Liver (tissue), 9 donors: ENCODE data around the gene ECE1. TPM values are rescaled to one million over a fixed set of nuclear protein-coding genes. Genes with fewer than 3 reads are reported as not detected.

Experiments used
- DNase-seq: peaks from one replicate; pipeline ENCODE4 v3.0.0-alpha.2; 2017; ENCODE audit warnings: low spot score
- H3K27ac ChIP-seq, 2 donors: one replicate each; pipeline ENCODE4 v1.7.0; 2013; ENCODE audit warnings: inconsistent platforms in 2 of 2, low read length in 2 of 2, control low read depth in 1 of 2, low read depth in 1 of 2, mild to moderate bottlenecking in 1 of 2
- H3K27me3 ChIP-seq, 4 donors: one replicate each; pipeline versions ENCODE4 v1.6.1 to v1.7.0; 2013; ENCODE audit warnings: low read length in 3 of 4, inconsistent platforms in 1 of 4, mild to moderate bottlenecking in 1 of 4, moderate library complexity in 1 of 4; ENCODE audit not compliant: control insufficient read depth in 4 of 4, insufficient read depth in 4 of 4
- H3K36me3 ChIP-seq, 4 donors: one replicate each; pipeline versions ENCODE4 v1.6.1 to v1.7.0; 2013; ENCODE audit warnings: low read length in 3 of 4, mild to moderate bottlenecking in 3 of 4, low read depth in 1 of 4, moderate library complexity in 1 of 4; ENCODE audit not compliant: control insufficient read depth in 4 of 4, insufficient read depth in 3 of 4
- H3K4me1 ChIP-seq, 4 donors: one replicate each; pipeline versions ENCODE4 v1.6.1 to v1.7.0; 2013; ENCODE audit warnings: low read length in 3 of 4, mild to moderate bottlenecking in 3 of 4, moderate library complexity in 1 of 4; ENCODE audit not compliant: control insufficient read depth in 4 of 4, insufficient read depth in 4 of 4
- H3K4me3 ChIP-seq, 3 donors: one replicate each; pipeline versions ENCODE4 v1.6.1 to v1.7.0; 2013; ENCODE audit warnings: low read length in 3 of 3, control low read depth in 1 of 3, low read depth in 1 of 3, mild to moderate bottlenecking in 1 of 3
- H3K9ac ChIP-seq, 2 donors: one replicate each; pipeline ENCODE4 v1.7.0; 2013; ENCODE audit warnings: low read length in 2 of 2, mild to moderate bottlenecking in 2 of 2, moderate library complexity in 2 of 2, control low read depth in 1 of 2, low read depth in 1 of 2
- H3K9me3 ChIP-seq, 4 donors: one replicate each; pipeline versions ENCODE4 v1.6.1 to v1.7.0; 2013; ENCODE audit warnings: low read length in 3 of 4; ENCODE audit not compliant: control insufficient read depth in 4 of 4
- EGR1 ChIP-seq, 2 donors: IDR thresholded peaks; 2 replicates each; pipeline ENCODE4 v1.6.1; 2016 to 2018; ENCODE audit warnings: antibody characterized with exemption in 2 of 2, low read depth in 2 of 2
- FOXA1 ChIP-seq: IDR thresholded peaks from 2 replicates; pipeline ENCODE4 v1.6.1; 2016; ENCODE audit warnings: antibody characterized with exemption
- FOXA2 ChIP-seq: IDR thresholded peaks from 2 replicates; pipeline ENCODE4 v1.6.1; 2016; ENCODE audit warnings: antibody characterized with exemption
- GABPA ChIP-seq, 2 donors: IDR thresholded peaks in 1 of 2; conservative IDR thresholded peaks in 1 of 2; 2 replicates each; pipeline ENCODE4 v1.6.1; 2016; ENCODE audit warnings: antibody characterized with exemption in 2 of 2, mild to moderate bottlenecking in 1 of 2, moderate library complexity in 1 of 2
- HNF4A ChIP-seq, 2 donors: conservative IDR thresholded peaks; 2 replicates each; pipeline ENCODE4 v1.6.1; 2016; ENCODE audit warnings: antibody characterized with exemption in 2 of 2, mild to moderate bottlenecking in 2 of 2
- HNF4G ChIP-seq: IDR thresholded peaks from 2 replicates; pipeline ENCODE4 v1.6.1; 2016; ENCODE audit warnings: antibody characterized with exemption
- JUND ChIP-seq, 2 donors: IDR thresholded peaks; 2 replicates each; pipeline ENCODE4 v1.6.1; 2016; ENCODE audit warnings: antibody characterized with exemption in 2 of 2
- NR2F2 ChIP-seq: IDR thresholded peaks from 2 replicates; pipeline ENCODE4 v1.6.1; 2016; ENCODE audit warnings: antibody characterized with exemption
- RAD21 ChIP-seq, 2 donors: IDR thresholded peaks; 2 replicates each; pipeline ENCODE4 v1.6.1; 2016; ENCODE audit warnings: antibody characterized with exemption in 2 of 2, mild to moderate bottlenecking in 2 of 2
- RXRA ChIP-seq, 2 donors: IDR thresholded peaks; 2 replicates each; pipeline ENCODE4 v1.6.1; 2017 to 2018; ENCODE audit warnings: antibody characterized with exemption in 2 of 2, mild to moderate bottlenecking in 1 of 2
- SP1 ChIP-seq: IDR thresholded peaks from 2 replicates; pipeline ENCODE4 v1.6.1; 2018; ENCODE audit warnings: antibody characterized with exemption, mild to moderate bottlenecking
- TAF1 ChIP-seq: conservative IDR thresholded peaks from 2 replicates; pipeline ENCODE4 v1.6.1; 2016; ENCODE audit warnings: antibody characterized with exemption, mild to moderate bottlenecking
- YY1 ChIP-seq: IDR thresholded peaks from 2 replicates; pipeline ENCODE4 v1.6.1; 2016; ENCODE audit warnings: antibody characterized with exemption, mild to moderate bottlenecking
- WGBS: extraction: QIAGEN DNeasy Blood & Tissue Kit; methylation state at CpG from one replicate; pipeline ENCODE4 v1.1.7; 2013; 5-methylcytosine and 5-hydroxymethylcytosine counted together
- polyA plus RNA-seq, 2 donors: library from polyadenylated mRNA; stranded (reverse) in 1 of 2; unstranded in 1 of 2; fragments of 200-250 nt in 1 of 2; fragments of >200 nt in 1 of 2; fragmentation: Nextera tagmentation in 1 of 2; extraction: Ambion mirVana in 1 of 2; gene quantifications; one replicate each; pipeline versions ENCODE4 v1.2.1 to v1.2.3, GENCODE V29; 2013 to 2015
- total RNA-seq, 2 donors: library from RNA; depleted of rRNA; stranded (reverse); fragments of >200 nt; gene quantifications; one replicate each; pipeline ENCODE4 v1.2.3, GENCODE V29; 2014
- TF ChIP-seq, protein P1 (sequence below): IDR thresholded peaks from 2 replicates; pipeline ENCODE4 v1.6.1; 2016; ENCODE audit warnings: antibody characterized with exemption
- TF ChIP-seq, protein P2 (sequence below): fragments of 150-350 bp; IDR thresholded peaks from 2 replicates; pipeline ENCODE4 v1.5.1; 2017; ENCODE audit warnings: improper control_type of control experiment, low read depth, low read length; ENCODE audit not compliant: missing input control
- TF ChIP-seq, protein P3 (sequence below): IDR thresholded peaks from 2 replicates; pipeline ENCODE4 v1.6.1; 2016; ENCODE audit warnings: antibody characterized with exemption
- TF ChIP-seq, protein P4 (sequence below): IDR thresholded peaks from 2 replicates; pipeline ENCODE4 v1.6.1; 2016; ENCODE audit warnings: antibody characterized with exemption, mild to moderate bottlenecking
- TF ChIP-seq, protein P5 (sequence below): IDR thresholded peaks from 2 replicates; pipeline ENCODE4 v1.6.1; 2016; ENCODE audit warnings: antibody characterized with exemption
- donor health status: healthy.
- donor health status: healthy.
- donor health status: healthy.
- donor health status: healthy.
- donor health status: healthy.

Gene ECE1
- total and polyA plus RNA-seq, 4 donors, result 29.3 to 46.4 (median 39.6) TPM

DNA sequence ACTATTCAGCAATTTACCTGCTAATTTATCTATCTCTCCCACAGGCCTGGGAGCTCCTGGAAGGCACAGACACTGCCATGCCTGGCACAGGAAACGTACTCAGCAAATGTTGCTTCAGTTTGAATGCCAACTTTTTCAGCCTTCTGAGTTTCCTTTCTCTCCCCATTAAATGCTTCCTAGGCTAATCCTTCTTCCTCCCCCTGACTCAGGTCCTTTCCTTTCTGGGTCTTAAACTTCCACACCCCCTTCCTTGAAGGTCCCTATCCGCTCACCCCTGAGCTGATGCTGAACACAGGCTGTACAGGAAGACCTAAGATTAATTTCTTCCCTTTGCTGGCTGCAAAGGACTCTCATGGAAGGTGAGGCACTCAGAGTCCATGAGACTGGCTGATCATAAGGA, 40.3 kb upstream of the ECE1 start:
- WGBS, result 72% methylated on average over 2 of the region's 2 CpGs
- H3K27ac ChIP-seq, result peak overlapping the region; percentile 90 to 98

DNA sequence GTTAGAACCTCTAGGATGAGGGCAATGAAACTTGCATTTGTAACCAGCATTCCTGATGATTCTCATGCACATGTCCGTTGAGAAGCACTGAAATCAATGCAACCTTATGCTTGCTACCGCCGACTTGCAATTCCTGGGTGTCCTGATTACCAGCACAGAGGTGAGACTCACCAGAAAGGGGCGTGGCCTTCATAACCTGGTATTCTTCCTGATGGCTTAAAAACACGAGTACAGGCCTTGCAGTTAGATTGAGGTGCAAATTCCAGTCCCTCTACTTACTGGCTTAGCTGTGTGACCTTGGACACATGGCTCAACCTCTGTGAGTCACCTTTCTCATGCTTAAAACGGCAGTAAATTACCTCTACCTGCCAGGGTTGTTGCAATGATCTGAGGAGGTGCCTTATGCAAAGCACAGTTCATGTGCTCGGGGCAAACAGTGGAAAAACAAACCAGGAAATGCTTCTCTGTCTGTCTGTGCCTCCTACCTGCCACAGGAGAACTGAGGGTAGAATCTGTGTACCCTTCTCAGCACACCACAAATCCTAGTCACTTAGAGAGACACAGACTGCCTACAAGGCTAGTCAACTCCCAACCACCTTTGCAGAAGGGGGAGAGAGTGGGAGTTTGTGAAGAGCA, 39.1 kb upstream of the ECE1 start:
- 33% methylated on average over 7 of the region's 7 CpGs for WGBS
- Histone ChIP-seq H3K27ac (peak overlapping the region; percentile 90 to 98), H3K9ac (peak overlapping the region; percentile 61 to 68), H3K4me3 (no peak overlapping the region), H3K36me3 (no peaks in the 10 kb centered on the region), H3K27me3 (no peaks in the 10 kb centered on the region), H3K9me3 (no peaks in the 10 kb centered on the region), H3K4me1 (peaks cover 38 to 80% (median 55%) of the 10 kb centered on the region in 4 donors)
- no peak for DNase-seq
- peak in 1 of 2 donors; percentile 54 for TF ChIP-seq GABPA (IDR thresholded peaks at IDR 0.05 in 1 of 2, conservative IDR thresholded peaks at IDR 0.05 in 1 of 2)
- TF ChIP-seq RXRA (IDR thresholded peaks at IDR 0.05), result peak; percentile 97 to 98
- TF ChIP-seq, protein P1, sequence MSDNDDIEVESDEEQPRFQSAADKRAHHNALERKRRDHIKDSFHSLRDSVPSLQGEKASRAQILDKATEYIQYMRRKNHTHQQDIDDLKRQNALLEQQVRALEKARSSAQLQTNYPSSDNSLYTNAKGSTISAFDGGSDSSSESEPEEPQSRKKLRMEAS, result peak; percentile 96
- peak; percentile 78 for TF ChIP-seq YY1
- TF ChIP-seq, protein P2, sequence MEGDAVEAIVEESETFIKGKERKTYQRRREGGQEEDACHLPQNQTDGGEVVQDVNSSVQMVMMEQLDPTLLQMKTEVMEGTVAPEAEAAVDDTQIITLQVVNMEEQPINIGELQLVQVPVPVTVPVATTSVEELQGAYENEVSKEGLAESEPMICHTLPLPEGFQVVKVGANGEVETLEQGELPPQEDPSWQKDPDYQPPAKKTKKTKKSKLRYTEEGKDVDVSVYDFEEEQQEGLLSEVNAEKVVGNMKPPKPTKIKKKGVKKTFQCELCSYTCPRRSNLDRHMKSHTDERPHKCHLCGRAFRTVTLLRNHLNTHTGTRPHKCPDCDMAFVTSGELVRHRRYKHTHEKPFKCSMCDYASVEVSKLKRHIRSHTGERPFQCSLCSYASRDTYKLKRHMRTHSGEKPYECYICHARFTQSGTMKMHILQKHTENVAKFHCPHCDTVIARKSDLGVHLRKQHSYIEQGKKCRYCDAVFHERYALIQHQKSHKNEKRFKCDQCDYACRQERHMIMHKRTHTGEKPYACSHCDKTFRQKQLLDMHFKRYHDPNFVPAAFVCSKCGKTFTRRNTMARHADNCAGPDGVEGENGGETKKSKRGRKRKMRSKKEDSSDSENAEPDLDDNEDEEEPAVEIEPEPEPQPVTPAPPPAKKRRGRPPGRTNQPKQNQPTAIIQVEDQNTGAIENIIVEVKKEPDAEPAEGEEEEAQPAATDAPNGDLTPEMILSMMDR, result peak; percentile 5
- TF ChIP-seq, protein P3, sequence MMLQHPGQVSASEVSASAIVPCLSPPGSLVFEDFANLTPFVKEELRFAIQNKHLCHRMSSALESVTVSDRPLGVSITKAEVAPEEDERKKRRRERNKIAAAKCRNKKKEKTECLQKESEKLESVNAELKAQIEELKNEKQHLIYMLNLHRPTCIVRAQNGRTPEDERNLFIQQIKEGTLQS, result peak; percentile 98
- peak; percentile 98 for TF ChIP-seq SP1
- TF ChIP-seq NR2F2, result peak; percentile 92
- TF ChIP-seq, protein P4, sequence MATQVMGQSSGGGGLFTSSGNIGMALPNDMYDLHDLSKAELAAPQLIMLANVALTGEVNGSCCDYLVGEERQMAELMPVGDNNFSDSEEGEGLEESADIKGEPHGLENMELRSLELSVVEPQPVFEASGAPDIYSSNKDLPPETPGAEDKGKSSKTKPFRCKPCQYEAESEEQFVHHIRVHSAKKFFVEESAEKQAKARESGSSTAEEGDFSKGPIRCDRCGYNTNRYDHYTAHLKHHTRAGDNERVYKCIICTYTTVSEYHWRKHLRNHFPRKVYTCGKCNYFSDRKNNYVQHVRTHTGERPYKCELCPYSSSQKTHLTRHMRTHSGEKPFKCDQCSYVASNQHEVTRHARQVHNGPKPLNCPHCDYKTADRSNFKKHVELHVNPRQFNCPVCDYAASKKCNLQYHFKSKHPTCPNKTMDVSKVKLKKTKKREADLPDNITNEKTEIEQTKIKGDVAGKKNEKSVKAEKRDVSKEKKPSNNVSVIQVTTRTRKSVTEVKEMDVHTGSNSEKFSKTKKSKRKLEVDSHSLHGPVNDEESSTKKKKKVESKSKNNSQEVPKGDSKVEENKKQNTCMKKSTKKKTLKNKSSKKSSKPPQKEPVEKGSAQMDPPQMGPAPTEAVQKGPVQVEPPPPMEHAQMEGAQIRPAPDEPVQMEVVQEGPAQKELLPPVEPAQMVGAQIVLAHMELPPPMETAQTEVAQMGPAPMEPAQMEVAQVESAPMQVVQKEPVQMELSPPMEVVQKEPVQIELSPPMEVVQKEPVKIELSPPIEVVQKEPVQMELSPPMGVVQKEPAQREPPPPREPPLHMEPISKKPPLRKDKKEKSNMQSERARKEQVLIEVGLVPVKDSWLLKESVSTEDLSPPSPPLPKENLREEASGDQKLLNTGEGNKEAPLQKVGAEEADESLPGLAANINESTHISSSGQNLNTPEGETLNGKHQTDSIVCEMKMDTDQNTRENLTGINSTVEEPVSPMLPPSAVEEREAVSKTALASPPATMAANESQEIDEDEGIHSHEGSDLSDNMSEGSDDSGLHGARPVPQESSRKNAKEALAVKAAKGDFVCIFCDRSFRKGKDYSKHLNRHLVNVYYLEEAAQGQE, result peak; percentile 89
- peak in 1 of 2 donors; percentile 92 for TF ChIP-seq EGR1 (IDR thresholded peaks at IDR 0.05; ENCODE audit: low read depth in 2 of 2)
- TF ChIP-seq HNF4A (conservative IDR thresholded peaks at IDR 0.05), result peak; percentile 96 to 98
- TF ChIP-seq, protein P5, sequence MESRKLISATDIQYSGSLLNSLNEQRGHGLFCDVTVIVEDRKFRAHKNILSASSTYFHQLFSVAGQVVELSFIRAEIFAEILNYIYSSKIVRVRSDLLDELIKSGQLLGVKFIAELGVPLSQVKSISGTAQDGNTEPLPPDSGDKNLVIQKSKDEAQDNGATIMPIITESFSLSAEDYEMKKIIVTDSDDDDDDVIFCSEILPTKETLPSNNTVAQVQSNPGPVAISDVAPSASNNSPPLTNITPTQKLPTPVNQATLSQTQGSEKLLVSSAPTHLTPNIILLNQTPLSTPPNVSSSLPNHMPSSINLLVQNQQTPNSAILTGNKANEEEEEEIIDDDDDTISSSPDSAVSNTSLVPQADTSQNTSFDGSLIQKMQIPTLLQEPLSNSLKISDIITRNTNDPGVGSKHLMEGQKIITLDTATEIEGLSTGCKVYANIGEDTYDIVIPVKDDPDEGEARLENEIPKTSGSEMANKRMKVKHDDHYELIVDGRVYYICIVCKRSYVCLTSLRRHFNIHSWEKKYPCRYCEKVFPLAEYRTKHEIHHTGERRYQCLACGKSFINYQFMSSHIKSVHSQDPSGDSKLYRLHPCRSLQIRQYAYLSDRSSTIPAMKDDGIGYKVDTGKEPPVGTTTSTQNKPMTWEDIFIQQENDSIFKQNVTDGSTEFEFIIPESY, result peak; percentile 94
- peak; percentile 67 for TF ChIP-seq FOXA2
- peak; percentile 99 for TF ChIP-seq JUND (IDR thresholded peaks at IDR 0.05)
- TF ChIP-seq TAF1, result peak; percentile 77
- TF ChIP-seq HNF4G, result peak; percentile 93
- peak; percentile 73 for TF ChIP-seq FOXA1
- TF ChIP-seq RAD21 (IDR thresholded peaks at IDR 0.05), result peak; percentile 58 to 72

More for the DNA sequence above, 40.3 kb upstream of the ECE1 start:
- peaks cover 39 to 80% (median 56%) of the 10 kb centered on the region in 4 donors for H3K4me1 ChIP-seq
- TF ChIP-seq HNF4A (conservative IDR thresholded peaks at IDR 0.05) (no peak), RXRA (IDR thresholded peaks at IDR 0.05) (peak in 1 of 2 donors; percentile 22)
- no peak overlapping the region for H3K4me3 ChIP-seq
- H3K9ac ChIP-seq, result peak overlapping the region; percentile 49 to 52
- H3K36me3 ChIP-seq, result no peaks in the 10 kb centered on the region
- no peak for DNase-seq
- H3K27me3 ChIP-seq, result no peaks in the 10 kb centered on the region
- H3K9me3 ChIP-seq, result no peaks in the 10 kb centered on the region
